GM21717 (cell line): ENCODE data around the gene LRBA.

ENCODE experiments used
- ATAC-seq: cut with Tn5 transposase; IDR thresholded peaks from one replicate; pipeline ENCODE4 v1.9.1; 2021; ENCODE audit warnings: mild to moderate bottlenecking, moderate library complexity; ENCODE audit not compliant: unreplicated experiment

The LRBA gene

GRCh38 chr4:150310159-150310895 is 704.8 kb downstream of the LRBA start:
- ATAC-seq, result no peak

GRCh38 chr4:150308824-150309472 is 706.1 kb downstream of the LRBA start:
- ATAC-seq, result no peak

- no peak for ATAC-seq
Observed at GRCh38 chr4:150306719-150307118, 708.4 kb downstream of the LRBA start.

GRCh38 chr4:150305995-150306394 is 709.1 kb downstream of the LRBA start:
- no peak for ATAC-seq

- no peak for ATAC-seq
Observed at GRCh38 chr4:150302553-150302952, 712.5 kb downstream of the LRBA start.

- no peak for ATAC-seq
Observed at GRCh38 chr4:150299816-150300215, 715.3 kb downstream of the LRBA start.

GRCh38 chr4:150297861-150298474 is 717.1 kb downstream of the LRBA start:
- no peak for ATAC-seq

GRCh38 chr4:150289881-150290280 is 725.2 kb downstream of the LRBA start:
- ATAC-seq, result no peak

- ATAC-seq, result no peak
Observed at GRCh38 chr4:150289198-150289597, 725.9 kb downstream of the LRBA start.

GRCh38 chr4:150286656-150287055 is 728.4 kb downstream of the LRBA start:
- no peak for ATAC-seq

- ATAC-seq, result no peak
Observed at GRCh38 chr4:150283689-150284088, 731.4 kb downstream of the LRBA start.

- ATAC-seq, result no peak
Observed at GRCh38 chr4:150280975-150281374, 734.1 kb downstream of the LRBA start.

- ATAC-seq, result no peak
Observed at GRCh38 chr4:150280081-150280895, 734.8 kb downstream of the LRBA start.

- ATAC-seq, result no peak
Observed at GRCh38 chr4:150278206-150278605, 736.9 kb downstream of the LRBA start.

GRCh38 chr4:150268444-150268843 is 746.6 kb downstream of the LRBA start:
- no peak for ATAC-seq

- no peak for ATAC-seq
Observed at GRCh38 chr4:150265806-150266205, 749.3 kb downstream of the LRBA start.

GRCh38 chr4:150264595-150265161 is 750.4 kb downstream of the LRBA start:
- ATAC-seq, result no peak

- no peak for ATAC-seq
Observed at GRCh38 chr4:150262611-150263010, 752.5 kb downstream of the LRBA start.

GRCh38 chr4:150261571-150261970 is 753.5 kb downstream of the LRBA start:
- ATAC-seq, result no peak

GRCh38 chr4:150259861-150260567 is 755.1 kb downstream of the LRBA start:
- no peak for ATAC-seq
